H1 (cell line): ENCODE data around the gene KRT8. TPM values are rescaled to one million over a fixed set of nuclear protein-coding genes. Genes with fewer than 3 reads are reported as not detected.

Source experiments
- BACH1 ChIP-seq: IDR thresholded peaks from 2 replicates; pipeline ENCODE4 v1.6.1; 2012; ENCODE audit warnings: low read length, improper control_type of control experiment
- CBX8 ChIP-seq: fragments of 300-800, 300-1000 bp; sonication (generic); IDR thresholded peaks from 2 replicates; pipeline ENCODE4 v1.7.1; 2016; ENCODE audit warnings: low read depth, low read length, borderline replicate concordance
- CHD1 ChIP-seq: IDR thresholded peaks from 2 replicates; pipeline ENCODE4 v1.6.1; 2012; ENCODE audit warnings: low read depth, low read length, improper control_type of control experiment
- EGR1 ChIP-seq: IDR thresholded peaks from 2 replicates; pipeline ENCODE4 v1.6.1; 2011; ENCODE audit warnings: low read depth, low read length, borderline replicate concordance
- GTF2F1 ChIP-seq: IDR thresholded peaks from 2 replicates; pipeline ENCODE4 v1.6.1; 2012; ENCODE audit warnings: low read depth, low read length, improper control_type of control experiment, borderline replicate concordance
- KDM4A ChIP-seq: IDR thresholded peaks from one replicate; pipeline ENCODE4 v1.7.1; 2012; ENCODE audit warnings: low read depth, mild to moderate bottlenecking, moderate library complexity, low read length, inconsistent platforms; ENCODE audit not compliant: severe bottlenecking
- POU5F1 ChIP-seq: IDR thresholded peaks from 2 replicates; pipeline ENCODE4 v1.6.1; 2011; ENCODE audit warnings: low read depth, mild to moderate bottlenecking, low read length, moderate library complexity
- TCF12 ChIP-seq: IDR thresholded peaks from 2 replicates; pipeline ENCODE4 v1.6.1; 2011; ENCODE audit warnings: low read depth, mild to moderate bottlenecking, low read length
- TEAD4 ChIP-seq: IDR thresholded peaks from 2 replicates; pipeline ENCODE4 v1.6.1; 2012; ENCODE audit warnings: low read depth, low read length, inconsistent platforms, mixed read lengths
- polyA plus RNA-seq, 7 experiments: library from polyadenylated mRNA; depleted of rRNA in 3 of 7; stranded (reverse) in 5 of 7; unstranded in 2 of 7; fragments of >200 nt in 5 of 7; fragments of 200-250 nt in 2 of 7; gene quantifications; 1 replicate in 5 of 7; 2 replicates in 1 of 7; 4 replicates in 1 of 7; pipeline versions ENCODE4 v1.2.1 to v1.2.3, GENCODE V29; 2011 to 2013; ENCODE audit warnings: missing spikeins in 2 of 7, mixed read lengths in 2 of 7
- total RNA-seq: library from RNA; stranded (reverse); fragmentation: NEBNext Ultra II Directional; extraction: Animal tissue kit (Norgen Biotek cat#: 25700); gene quantifications from 2 replicates; pipeline ENCODE4 v1.2.1, GENCODE V29; 2021
- TF ChIP-seq, protein P1 (sequence below): fragments of 300-600 bp; sonication (generic); IDR thresholded peaks from 2 replicates; pipeline ENCODE4 v1.7.1; 2012; ENCODE audit warnings: low read length, moderate library complexity, mild to moderate bottlenecking, inconsistent platforms; ENCODE audit not compliant: insufficient replicate concordance

Gene KRT8
- total and polyA plus RNA-seq, 2 of the 8 experiments (the other 6 are each of a cell fraction or from before 2014, with no cell fraction given), result 280 to 290 TPM

DNA sequence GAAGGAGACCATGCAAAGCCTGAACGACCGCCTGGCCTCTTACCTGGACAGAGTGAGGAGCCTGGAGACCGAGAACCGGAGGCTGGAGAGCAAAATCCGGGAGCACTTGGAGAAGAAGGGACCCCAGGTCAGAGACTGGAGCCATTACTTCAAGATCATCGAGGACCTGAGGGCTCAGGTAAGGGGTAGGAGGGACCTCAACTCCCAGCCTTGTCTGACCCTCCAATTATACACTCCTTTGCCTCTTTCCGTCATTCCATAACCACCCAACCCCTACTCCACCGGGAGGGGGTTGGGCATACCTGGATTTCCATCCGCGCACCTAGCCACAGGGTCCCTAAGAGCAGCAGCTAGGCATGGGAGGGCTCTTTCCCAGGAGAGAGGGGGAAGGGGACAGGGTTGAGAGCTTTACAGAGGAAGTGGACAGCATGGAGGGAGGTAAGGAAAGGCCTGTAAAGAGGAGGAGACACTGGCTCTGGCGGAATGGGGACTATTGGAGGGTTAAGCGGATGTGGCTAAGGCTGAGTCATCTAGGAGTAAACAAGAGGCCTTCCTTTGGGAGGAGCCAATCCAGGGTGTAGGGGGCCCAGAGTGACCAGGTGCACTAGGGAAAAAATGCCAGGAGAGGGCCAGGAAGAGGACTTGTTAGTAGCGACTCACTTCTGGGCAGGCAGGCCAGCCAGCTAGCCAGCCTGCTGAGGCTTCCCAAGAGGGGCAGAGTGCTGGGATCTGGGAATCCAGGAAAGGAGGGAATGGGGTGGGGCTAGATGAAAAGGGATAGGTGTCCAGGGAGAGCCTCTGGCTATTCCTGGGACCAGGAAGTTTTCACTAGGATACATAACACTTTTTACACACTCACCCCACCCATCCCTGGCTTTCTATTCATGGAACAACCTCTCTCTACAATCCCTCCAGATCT lies 44.8 kb upstream of the KRT8 start (continued):
- TF ChIP-seq EGR1 (no peak), CHD1 (no peak), BACH1 (0 out of 2 replicates have a peak, but pooled peaks have one; percentile 35), TCF12 (0 out of 2 replicates have a peak, but pooled peaks have one; percentile 3), TEAD4 (no peak), POU5F1 (no peak), CBX8 (no peak), KDM4A (peak; percentile 4), GTF2F1 (no peak)
- TF ChIP-seq, protein P1, sequence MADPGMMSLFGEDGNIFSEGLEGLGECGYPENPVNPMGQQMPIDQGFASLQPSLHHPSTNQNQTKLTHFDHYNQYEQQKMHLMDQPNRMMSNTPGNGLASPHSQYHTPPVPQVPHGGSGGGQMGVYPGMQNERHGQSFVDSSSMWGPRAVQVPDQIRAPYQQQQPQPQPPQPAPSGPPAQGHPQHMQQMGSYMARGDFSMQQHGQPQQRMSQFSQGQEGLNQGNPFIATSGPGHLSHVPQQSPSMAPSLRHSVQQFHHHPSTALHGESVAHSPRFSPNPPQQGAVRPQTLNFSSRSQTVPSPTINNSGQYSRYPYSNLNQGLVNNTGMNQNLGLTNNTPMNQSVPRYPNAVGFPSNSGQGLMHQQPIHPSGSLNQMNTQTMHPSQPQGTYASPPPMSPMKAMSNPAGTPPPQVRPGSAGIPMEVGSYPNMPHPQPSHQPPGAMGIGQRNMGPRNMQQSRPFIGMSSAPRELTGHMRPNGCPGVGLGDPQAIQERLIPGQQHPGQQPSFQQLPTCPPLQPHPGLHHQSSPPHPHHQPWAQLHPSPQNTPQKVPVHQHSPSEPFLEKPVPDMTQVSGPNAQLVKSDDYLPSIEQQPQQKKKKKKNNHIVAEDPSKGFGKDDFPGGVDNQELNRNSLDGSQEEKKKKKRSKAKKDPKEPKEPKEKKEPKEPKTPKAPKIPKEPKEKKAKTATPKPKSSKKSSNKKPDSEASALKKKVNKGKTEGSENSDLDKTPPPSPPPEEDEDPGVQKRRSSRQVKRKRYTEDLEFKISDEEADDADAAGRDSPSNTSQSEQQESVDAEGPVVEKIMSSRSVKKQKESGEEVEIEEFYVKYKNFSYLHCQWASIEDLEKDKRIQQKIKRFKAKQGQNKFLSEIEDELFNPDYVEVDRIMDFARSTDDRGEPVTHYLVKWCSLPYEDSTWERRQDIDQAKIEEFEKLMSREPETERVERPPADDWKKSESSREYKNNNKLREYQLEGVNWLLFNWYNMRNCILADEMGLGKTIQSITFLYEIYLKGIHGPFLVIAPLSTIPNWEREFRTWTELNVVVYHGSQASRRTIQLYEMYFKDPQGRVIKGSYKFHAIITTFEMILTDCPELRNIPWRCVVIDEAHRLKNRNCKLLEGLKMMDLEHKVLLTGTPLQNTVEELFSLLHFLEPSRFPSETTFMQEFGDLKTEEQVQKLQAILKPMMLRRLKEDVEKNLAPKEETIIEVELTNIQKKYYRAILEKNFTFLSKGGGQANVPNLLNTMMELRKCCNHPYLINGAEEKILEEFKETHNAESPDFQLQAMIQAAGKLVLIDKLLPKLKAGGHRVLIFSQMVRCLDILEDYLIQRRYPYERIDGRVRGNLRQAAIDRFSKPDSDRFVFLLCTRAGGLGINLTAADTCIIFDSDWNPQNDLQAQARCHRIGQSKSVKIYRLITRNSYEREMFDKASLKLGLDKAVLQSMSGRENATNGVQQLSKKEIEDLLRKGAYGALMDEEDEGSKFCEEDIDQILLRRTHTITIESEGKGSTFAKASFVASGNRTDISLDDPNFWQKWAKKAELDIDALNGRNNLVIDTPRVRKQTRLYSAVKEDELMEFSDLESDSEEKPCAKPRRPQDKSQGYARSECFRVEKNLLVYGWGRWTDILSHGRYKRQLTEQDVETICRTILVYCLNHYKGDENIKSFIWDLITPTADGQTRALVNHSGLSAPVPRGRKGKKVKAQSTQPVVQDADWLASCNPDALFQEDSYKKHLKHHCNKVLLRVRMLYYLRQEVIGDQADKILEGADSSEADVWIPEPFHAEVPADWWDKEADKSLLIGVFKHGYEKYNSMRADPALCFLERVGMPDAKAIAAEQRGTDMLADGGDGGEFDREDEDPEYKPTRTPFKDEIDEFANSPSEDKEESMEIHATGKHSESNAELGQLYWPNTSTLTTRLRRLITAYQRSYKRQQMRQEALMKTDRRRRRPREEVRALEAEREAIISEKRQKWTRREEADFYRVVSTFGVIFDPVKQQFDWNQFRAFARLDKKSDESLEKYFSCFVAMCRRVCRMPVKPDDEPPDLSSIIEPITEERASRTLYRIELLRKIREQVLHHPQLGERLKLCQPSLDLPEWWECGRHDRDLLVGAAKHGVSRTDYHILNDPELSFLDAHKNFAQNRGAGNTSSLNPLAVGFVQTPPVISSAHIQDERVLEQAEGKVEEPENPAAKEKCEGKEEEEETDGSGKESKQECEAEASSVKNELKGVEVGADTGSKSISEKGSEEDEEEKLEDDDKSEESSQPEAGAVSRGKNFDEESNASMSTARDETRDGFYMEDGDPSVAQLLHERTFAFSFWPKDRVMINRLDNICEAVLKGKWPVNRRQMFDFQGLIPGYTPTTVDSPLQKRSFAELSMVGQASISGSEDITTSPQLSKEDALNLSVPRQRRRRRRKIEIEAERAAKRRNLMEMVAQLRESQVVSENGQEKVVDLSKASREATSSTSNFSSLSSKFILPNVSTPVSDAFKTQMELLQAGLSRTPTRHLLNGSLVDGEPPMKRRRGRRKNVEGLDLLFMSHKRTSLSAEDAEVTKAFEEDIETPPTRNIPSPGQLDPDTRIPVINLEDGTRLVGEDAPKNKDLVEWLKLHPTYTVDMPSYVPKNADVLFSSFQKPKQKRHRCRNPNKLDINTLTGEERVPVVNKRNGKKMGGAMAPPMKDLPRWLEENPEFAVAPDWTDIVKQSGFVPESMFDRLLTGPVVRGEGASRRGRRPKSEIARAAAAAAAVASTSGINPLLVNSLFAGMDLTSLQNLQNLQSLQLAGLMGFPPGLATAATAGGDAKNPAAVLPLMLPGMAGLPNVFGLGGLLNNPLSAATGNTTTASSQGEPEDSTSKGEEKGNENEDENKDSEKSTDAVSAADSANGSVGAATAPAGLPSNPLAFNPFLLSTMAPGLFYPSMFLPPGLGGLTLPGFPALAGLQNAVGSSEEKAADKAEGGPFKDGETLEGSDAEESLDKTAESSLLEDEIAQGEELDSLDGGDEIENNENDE, result no peak
